ENCODE results near the gene RBM19.

The RBM19 gene

GRCh38 chr12:113796066-113796827 is 169.9 kb downstream of the RBM19 start:
- DNase-seq, result no peak

- no peak for DNase-seq
Observed at GRCh38 chr12:113795445-113795844, 170.7 kb downstream of the RBM19 start.

DNA sequence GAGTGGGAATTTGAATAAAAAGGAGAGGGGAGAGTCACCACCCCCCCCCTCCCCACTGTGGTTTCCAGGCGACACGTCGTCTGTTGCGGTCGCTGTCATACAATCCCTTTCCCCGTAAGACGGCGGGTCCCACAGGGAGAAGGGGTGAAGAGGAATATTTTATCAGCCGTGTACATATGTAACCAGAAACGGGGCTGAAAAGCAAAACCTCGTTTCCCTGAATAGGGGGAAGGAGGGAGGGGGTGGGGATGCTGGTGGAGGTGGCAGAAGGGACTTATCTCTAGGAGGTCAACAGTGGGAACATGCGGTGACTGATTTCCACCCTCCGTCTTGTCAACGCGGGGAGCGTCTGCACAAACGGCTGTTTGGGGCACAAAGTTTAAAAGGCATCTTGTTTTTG is 171.4 kb downstream of the RBM19 start:
- no peak for DNase-seq

DNA sequence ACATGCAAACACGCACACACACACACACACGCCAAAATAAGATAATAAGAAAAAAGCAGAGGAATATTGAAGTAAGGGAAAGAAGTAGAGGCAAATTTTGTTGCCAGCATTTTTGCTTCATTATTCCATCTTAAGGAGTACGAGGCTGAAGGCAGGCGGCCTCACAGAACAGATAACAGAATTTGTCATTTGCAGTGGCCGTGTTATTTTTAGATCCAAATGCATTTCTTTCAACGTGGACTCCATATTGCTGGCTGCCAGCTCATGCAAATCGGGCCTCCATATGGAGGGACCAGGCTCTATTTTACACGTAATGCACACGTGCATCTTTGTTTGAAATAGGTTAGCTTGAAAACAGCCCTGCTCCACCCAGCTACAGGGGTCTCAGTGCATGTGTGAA is 172.9 kb downstream of the RBM19 start:
- no peak for DNase-seq

GRCh38 chr12:113792450-113792849 is 173.7 kb downstream of the RBM19 start:
- DNase-seq, result no peak

DNA sequence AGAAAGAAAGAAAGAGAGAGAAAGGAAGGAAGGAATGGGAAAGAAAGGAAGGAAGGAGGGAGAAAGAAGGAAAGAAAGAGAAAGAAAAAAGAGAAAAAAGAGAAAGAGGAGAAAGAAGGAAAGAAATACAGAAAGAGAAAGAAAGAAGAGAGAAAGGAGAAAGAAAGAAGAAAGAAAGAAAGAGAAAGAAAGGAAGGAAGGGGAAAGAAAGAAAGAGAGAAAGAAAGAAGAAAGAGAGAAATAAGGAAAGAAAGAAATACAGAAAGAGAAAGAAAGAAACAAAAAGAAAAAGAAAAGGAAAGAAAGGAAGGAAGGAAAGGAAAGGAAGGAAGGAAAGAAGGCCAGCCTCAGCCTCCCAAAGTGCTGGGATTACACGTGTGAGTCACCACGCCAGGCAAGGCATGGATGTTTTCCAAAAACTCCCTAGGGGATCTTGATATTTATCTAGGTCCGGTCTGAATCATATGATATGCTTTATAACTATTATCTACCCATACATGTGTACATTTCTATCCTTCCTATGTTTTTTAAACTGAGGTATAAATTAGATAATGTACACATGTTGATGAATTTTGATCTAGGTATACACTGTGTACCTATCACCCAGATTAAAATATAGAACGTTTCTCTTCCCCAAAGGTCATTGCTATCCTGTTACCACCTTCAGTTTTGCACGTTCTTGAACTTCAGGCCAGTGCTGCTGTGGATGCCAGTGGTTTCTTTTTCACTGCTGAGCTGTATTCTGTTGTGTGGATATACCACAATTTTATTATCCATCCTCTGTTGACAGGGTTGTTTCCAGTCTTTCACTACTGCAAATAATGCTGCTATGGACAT is 177.9 kb downstream of the RBM19 start:
- no peak for DNase-seq

DNA sequence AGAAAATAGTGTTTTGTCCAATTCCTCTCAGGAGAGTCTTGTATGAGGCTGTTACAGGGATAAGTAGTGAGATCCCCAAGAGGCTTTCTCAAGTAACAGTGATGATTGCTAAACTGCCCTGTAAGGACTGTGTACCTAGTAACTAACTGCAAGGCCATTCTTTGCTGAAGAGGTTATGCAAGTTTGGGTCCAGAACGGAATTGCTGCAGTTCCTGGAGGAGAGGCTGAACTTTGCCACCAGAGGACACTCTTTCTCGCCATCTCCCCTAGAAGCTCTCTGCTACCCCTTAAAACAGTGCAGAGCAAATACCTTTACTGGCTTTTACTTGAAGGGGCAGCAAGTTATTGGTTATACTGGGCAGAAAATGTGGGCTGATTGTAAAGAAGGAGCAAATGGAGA is 180.0 kb downstream of the RBM19 start:
- no peak for DNase-seq

DNA sequence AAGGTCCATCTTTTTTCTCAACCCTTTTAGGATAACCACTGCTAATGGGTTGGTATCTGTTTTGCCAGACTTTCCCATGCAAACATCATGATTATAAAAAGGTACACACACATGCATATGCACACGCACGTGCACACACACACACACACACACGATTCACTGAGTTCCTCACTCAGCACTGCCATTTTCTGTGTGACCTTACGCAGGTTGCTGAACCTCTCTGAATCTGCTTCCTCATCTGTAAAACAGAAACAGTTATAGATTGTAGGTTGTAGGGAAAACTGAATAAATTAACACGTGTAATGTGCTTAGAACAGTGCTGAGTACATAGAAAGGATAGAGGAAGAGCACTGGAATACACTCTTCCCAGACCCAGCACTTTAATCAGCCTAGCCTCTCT is 182.3 kb downstream of the RBM19 start:
- DNase-seq, result no peak

DNA sequence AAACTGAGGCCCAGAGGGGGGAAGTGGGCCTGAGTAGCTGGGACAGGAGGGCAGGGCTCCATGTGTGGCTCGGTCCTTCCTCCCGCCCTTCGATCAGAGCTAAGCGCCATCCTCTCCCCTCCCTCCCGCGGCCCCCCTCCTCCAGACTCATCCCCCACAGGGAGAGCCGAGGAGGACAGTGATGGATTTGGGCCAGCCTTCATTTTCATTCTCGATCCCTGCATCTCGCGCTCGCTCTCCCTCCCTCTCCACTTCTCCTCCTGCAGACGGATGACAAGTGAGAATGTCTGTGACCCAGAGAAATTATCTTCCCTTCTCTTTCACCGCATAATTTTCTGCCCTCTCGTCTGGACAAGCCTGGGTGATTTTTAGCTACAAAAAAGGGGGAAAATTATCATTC is 183.3 kb downstream of the RBM19 start:
- no peak for DNase-seq

GRCh38 chr12:113781415-113782198 is 184.5 kb downstream of the RBM19 start:
- DNase-seq, result no peak

DNA sequence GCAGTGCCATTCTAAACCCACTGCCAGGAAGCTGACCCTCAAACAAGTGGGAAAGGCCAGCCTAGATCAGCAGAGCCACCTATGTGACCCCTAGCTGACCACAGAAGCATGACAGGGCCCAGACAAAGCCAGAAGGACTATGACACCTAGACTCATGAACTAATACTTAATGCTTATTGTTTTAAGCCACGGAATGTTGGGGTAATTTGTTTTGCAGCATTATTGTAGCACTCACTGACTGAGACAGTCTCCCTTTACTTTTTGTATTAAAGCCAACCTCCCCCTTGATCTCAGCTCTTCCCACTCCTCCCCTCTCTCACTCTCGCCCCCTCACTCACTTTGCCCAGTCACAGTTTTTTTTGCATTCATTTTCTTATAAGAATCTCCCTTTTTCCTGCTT is 186.4 kb downstream of the RBM19 start:
- no peak for DNase-seq

- DNase-seq, result no peak
Observed at GRCh38 chr12:113778432-113779132, 187.5 kb downstream of the RBM19 start.

DNA sequence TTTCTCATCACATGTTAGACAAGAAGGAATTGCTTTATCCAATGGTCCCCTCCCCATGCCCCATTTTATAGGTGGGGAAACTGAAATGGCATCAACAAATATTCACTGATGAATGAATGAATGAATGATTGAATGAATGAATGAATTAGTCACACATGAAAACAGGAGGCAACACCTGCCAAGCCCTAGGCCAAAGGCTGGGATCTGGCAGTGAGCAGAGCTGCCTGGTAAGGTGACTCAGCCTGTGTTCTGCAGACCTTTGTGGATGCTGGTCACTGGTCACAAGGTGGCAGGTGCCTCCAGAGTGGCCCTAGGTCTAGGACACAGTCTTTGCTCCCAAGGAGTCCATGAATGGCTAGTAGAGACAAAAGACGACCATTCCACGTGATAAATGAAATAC is 188.4 kb downstream of the RBM19 start:
- DNase-seq, result no peak

- no peak for DNase-seq
Observed at GRCh38 chr12:113776536-113776935, 189.6 kb downstream of the RBM19 start.

DNA sequence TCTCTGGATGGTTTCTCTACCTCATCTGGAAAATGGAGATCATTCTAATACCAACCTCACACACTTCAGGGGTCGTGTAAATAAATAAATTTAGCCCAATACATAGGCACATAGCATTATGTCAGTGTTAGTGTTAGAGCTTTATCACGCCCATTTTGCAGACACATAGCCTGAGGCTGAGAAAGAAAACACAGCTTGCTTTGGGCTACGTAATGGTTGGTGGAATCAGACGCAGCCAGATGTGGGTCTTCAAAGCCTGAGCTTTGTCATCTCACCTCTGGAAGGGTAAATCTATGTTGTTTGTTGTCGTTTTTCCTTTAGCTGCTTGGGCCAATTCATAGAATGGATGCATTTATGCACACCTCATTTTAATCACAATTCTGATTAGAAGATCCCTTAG is 191.6 kb downstream of the RBM19 start:
- no peak for DNase-seq

DNA sequence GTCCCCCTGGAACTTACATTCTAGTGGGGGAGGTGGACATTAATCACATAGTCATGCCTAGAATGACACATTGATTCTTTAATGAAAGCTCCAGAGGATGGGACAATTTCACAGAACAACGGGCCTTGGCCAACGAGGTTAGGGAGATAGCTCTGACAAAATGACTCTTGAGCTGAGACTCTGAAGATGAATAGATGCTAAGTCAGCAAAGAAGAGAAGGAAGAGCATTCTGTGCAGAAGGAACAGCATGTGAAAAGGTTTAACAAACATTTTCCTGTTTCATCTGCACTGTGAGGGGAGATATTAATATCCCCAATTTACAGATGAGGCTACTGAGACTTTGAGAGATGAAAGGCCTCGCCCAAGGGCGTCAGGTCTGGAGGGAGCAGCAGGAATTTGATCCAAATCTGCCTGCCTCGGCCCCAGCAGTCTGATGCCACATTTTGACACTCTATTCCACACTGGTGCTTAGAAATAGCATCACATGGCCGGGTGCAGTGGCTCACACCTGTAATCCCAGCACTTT is 193.6 kb downstream of the RBM19 start:
- DNase-seq, result no peak

DNA sequence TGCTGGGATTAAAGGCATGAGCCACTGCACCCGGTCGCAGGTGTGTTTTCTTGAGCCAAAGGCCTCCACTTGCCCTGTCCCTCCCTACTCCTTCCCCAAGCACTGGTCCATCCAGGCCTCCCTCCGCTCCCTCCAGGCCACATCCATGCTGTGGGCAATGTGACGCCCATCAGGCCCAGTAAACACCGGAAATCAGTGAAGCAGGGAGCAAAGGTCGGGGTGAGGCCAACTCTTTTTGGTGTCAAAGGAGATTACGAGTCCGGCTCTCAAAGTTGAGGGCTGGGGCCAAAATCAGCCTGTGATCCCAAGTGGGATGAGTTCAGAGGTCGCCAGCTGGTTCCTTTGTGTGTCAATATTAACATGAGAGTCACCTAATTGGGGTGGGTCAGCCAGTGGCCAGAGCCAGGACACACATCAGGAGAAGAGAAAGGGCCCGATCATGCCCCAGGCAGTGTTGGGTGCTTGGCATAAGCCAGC is 195.7 kb downstream of the RBM19 start:
- DNase-seq, result no peak

- no peak for DNase-seq
Observed at GRCh38 chr12:113769305-113769704, 196.8 kb downstream of the RBM19 start.

GRCh38 chr12:113768850-113769249 is 197.3 kb downstream of the RBM19 start:
- no peak for DNase-seq

DNA sequence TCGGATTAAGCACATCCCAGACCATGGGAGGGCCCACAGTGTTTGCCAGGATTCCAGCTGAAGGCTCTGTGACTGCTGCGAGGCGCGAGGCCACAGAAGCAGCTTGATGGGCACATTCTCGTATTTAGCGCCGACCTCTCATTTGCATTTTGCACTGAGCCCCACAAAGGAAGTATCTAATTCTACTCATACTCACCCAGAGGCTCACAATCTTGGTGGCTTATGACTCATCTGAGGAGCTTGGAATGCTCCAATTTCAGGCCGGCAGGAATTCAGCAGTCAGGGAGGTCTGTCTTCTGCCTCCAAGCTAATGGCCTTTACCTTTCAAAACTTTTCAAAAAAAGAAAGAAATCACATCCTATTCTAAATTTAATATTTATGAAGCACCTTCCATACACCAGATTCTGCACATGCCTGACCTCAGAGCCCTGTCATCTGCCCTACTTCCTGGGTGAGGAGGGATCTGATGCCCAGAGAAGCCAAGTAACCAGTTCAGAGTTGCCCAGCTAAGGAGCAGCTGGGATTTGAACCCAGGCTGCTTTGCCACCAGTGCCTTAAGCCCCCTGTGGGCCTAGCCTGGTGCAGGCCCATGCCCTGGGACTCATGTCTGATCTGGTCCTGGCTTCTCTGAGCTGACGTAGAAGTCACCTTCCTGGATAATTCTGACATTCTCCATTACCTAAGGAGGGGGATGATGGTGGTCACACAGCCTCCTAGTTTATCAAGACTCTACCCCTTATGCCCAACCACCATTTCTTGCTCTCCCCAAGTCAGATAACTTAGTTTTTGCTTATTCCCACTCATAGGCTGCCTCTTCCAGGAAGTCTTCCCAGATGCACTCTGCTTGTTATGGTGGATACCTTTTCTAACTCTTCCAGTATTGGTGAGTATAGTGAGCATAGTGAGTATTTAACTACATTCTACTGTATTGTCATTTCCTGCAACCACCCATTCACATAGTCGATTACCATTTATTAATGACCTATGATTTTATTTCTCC is 198.9 kb downstream of the RBM19 start:
- DNase-seq, result no peak

Measured in activated CD4-positive, alpha-beta T cell treated with anti-CD3 and anti-CD28 coated beads for 4 hours (primary cell).